Measurements from ENCODE around the gene DESI2. TPM values are rescaled to one million over a fixed set of nuclear protein-coding genes. Genes with fewer than 3 reads are reported as not detected.

The DESI2 gene
- total and polyA plus RNA-seq, 2 of the 8 experiments (the other 6 are each of a cell fraction or from before 2014, with no cell fraction given), result 54.0 to 110 TPM

GRCh38 chr1:244700808-244701207 is 47.9 kb downstream of the DESI2 start:
- no peak overlapping the region for H2AFZ ChIP-seq (ENCODE audit: low read length)
- no peaks in the 10 kb centered on the region for H3K27me3 ChIP-seq (replicated peaks in 1 of 4; ENCODE audit: control insufficient read depth in 3 of 4, extremely low read depth in 1 of 4, insufficient read depth in 3 of 4, low read length in 3 of 4)
- H4K20me1 ChIP-seq (replicated peaks in 1 of 2; ENCODE audit: control insufficient read depth in 1 of 2, insufficient read depth in 2 of 2, low read length in 2 of 2), result no peaks in the 10 kb centered on the region
- peaks cover 8 to 52% (median 28%) of the 10 kb centered on the region in 4 experiments for H3K36me3 ChIP-seq (ENCODE audit: control insufficient read depth in 2 of 4, insufficient read depth in 4 of 4, low read length in 3 of 4)
- no peak overlapping the region for H3K14ac ChIP-seq (ENCODE audit: insufficient read length)
- no peak overlapping the region for H3K56ac ChIP-seq (replicated peaks; ENCODE audit: insufficient read length, low read depth, low read length)
- no peak overlapping the region for H3K23ac ChIP-seq (ENCODE audit: insufficient read length)
- H3K4me3 ChIP-seq (ENCODE audit: extremely low read depth in 1 of 4, insufficient read depth in 2 of 4, low read depth in 3 of 4, low read length in 4 of 4), result no peak overlapping the region
- no peaks in the 10 kb centered on the region; the same call in 1 of the 2 replicates for H3K79me1 ChIP-seq (ENCODE audit: low read depth, low read length)
- no peaks in the 10 kb centered on the region for H3K23me2 ChIP-seq (ENCODE audit: low read depth, low read length)
- no peak for DNase-seq (ENCODE audit: low read depth in 1 of 2, low spot score in 2 of 2)
- no peak for FAIRE-seq
- H2BK12ac ChIP-seq (ENCODE audit: low read depth, low read length), result no peak overlapping the region
- TF ChIP-seq ATF3 (IDR thresholded peaks at IDR 0.05; ENCODE audit: insufficient read depth, low read depth, low read length) (no peak), TAF1 (IDR thresholded peaks at IDR 0.05; ENCODE audit: low read depth, low read length) (no peak), MAX (IDR thresholded peaks at IDR 0.05) (no peak), CBX8 (IDR thresholded peaks at IDR 0.05; ENCODE audit: borderline replicate concordance, low read depth, low read length) (no peak), POLR2AphosphoS5 (IDR thresholded peaks at IDR 0.05; ENCODE audit: low read depth, low read length) (no peak), CEBPB (IDR thresholded peaks at IDR 0.05; ENCODE audit: low read depth, low read length) (no peak), ZNF274 (IDR thresholded peaks at IDR 0.05; ENCODE audit: borderline replicate concordance, extremely low read depth, low read length) (no peak), PHF8 (conservative IDR thresholded peaks at IDR 0.05; ENCODE audit: low read depth, low read length) (no peak)
- CTCF ChIA-PET (ENCODE audit: partially characterized antibody), result interaction anchor here (1.6 kb wide), 1 partner anchor 96 kb away, joined by 5 read pairs; no protein-coding TSS in a partner anchor
- H3K4me1 ChIP-seq (replicated peaks in 1 of 4; ENCODE audit: control insufficient read depth in 3 of 4, insufficient read depth in 4 of 4, low read length in 3 of 4), result no peaks in the 10 kb centered on the region
- 0 out of 4 replicates have a peak, but pooled peaks cover 0 to 3% of the 10 kb centered on the region in 2 experiments for H3K9me3 ChIP-seq (ENCODE audit: insufficient read depth in 2 of 2, low read depth in 1 of 2, low read length in 1 of 2)
- no peak overlapping the region for H2BK20ac ChIP-seq (ENCODE audit: low read length)
- H4K5ac ChIP-seq (ENCODE audit: insufficient read length, low read depth, low read length), result no peak overlapping the region
- H3K4ac ChIP-seq (replicated peaks; ENCODE audit: insufficient read length, low read depth, low read length), result no peak overlapping the region
- H4K8ac ChIP-seq (ENCODE audit: extremely low read depth, insufficient read depth, low read length), result no peak overlapping the region
- H2BK15ac ChIP-seq (ENCODE audit: low read length), result no peak overlapping the region
- 88% methylated on average over 1 of the region's 1 CpG; no CpG with 5 or more reads in 1 of the 2 experiments for WGBS, 2 experiments (ENCODE audit: extremely low coverage in 1 of 2, insufficient coverage in 1 of 2, insufficient read length in 1 of 2, insufficient replicate concordance in 2 of 2, low coverage in 1 of 2, low lambda C conversion rate in 2 of 2, missing lambda C conversion rate in 1 of 2)
- no peak overlapping the region for H3K4me2 ChIP-seq (ENCODE audit: insufficient read depth in 1 of 2, low read depth in 2 of 2, low read length in 2 of 2)
- H3K79me2 ChIP-seq (ENCODE audit: control insufficient read depth in 1 of 2, insufficient read depth in 2 of 2, low read length in 2 of 2), result no peaks in the 10 kb centered on the region
- no peak overlapping the region for H3K9ac ChIP-seq (replicated peaks in 1 of 4; ENCODE audit: extremely low read depth in 1 of 4, low read depth in 3 of 4, low read length in 3 of 4)
- H2BK5ac ChIP-seq (ENCODE audit: low read depth, low read length), result no peak overlapping the region
- H2BK120ac ChIP-seq (replicated peaks; ENCODE audit: low read depth, low read length), result no peak overlapping the region
- H4K91ac ChIP-seq (replicated peaks; ENCODE audit: insufficient read length, low read length), result no peak overlapping the region
- H3K27ac ChIP-seq (ENCODE audit: low read depth, low read length), result no peak overlapping the region
- POLR2A ChIA-PET (ENCODE audit: partially characterized antibody), result no interaction called here
- H2AK5ac ChIP-seq (ENCODE audit: low read depth, low read length), result no peak overlapping the region
- H3K18ac ChIP-seq (ENCODE audit: extremely low read depth, low read length), result no peak overlapping the region

Measured in H1 (cell line).